ENCODE results near the gene PROCA1. TPM values are rescaled to one million over a fixed set of nuclear protein-coding genes. Genes with fewer than 3 reads are reported as not detected.
A peak's percentile ranks its signal among the peaks of the same experiment; 100 is the strongest.

Gene PROCA1
- total and polyA plus RNA-seq, 7 donors = 0.54 to 2.3 (median 1.1) TPM; not detected in 1

DNA sequence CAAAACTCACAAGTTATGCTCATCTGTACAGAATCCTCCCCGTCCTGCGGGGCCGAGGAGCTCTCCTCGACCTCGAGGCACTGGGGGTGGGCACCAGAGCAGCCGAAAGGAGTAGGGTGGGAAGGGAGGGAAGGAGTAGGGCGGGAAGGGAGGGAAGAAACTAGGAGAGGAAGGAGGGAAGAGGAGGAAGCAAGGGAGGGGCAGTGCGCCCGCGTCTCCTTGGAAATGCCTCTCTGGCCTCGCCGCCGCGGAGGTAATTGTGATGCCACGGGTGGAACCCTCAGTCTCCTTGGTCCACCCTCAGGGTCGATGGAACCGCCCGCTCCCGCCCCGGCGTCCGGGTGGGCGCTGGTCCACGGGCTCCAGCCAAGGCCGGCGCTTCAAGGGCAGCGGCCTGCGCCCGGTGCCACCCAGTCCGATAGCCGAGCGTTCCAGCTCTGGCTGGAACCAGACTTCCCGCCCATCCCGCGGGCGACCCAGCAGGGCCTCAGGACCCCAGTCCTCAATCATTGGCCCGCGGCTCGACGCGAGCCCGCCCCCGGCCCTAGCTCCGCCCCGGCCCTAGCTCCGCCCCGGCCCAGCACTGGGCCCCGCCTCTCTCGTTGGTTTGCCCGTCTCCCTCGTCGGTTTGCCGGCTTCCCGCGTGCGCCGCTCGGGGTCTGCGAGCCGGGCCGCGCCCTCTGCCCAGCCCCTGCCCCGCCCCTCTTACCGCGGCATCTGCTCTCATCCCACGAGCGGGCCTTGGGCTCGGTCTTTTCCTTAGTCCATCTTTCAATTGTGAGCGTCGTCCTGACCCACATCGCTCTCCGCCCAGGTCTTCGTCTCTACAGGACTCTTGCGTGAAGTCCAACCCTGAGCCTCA lies 596 bp downstream of the PROCA1 start:
- TF ChIP-seq POLR2AphosphoS5 (IDR thresholded peaks at IDR 0.05) = peak; percentile 67 to 90 (median 84)
- TF ChIP-seq POLR2A (IDR thresholded peaks at IDR 0.05) = peak; percentile 65 to 81
- no peak for TF ChIP-seq CTCF (IDR thresholded peaks at IDR 0.05)
- no peak for TF ChIP-seq EP300 (IDR thresholded peaks at IDR 0.05)
- Histone ChIP-seq H3K9me3 (no peaks in the 10 kb centered on the region), H3K4me1 (peaks cover 0 to 27% (median 20%) of the 10 kb centered on the region in 4 donors), H3K27me3 (no peaks in the 10 kb centered on the region), H3K27ac (peak overlapping the region; percentile 92 to 94 (median 92)), H3K36me3 (peaks cover 0 to 25% (median 16%) of the 10 kb centered on the region in 4 donors), H3K4me3 (peak overlapping the region; percentile 54 to 62 (median 60))
- peak; percentile 94 for DNase-seq
- 1% methylated on average over 74 of the region's 74 CpGs for WGBS, 2 donors
- intact Hi-C loops (cut with DNase I) = loop anchor here (5.0 kb wide), 2 partner anchors 49 to 64 kb away; partner anchors contain the start of genes BLTP2, SDF2 and SUPT6H

GRCh38 chr17:28707339-28707720 lies 4.4 kb downstream of the PROCA1 start:
- H3K27me3 ChIP-seq = no peaks in the 10 kb centered on the region
- TF ChIP-seq EP300 (IDR thresholded peaks at IDR 0.05) (no peak), POLR2AphosphoS5 (IDR thresholded peaks at IDR 0.05) (no peak), POLR2A (IDR thresholded peaks at IDR 0.05) (no peak), CTCF (IDR thresholded peaks at IDR 0.05) (no peak)
- WGBS, 2 donors = 90 to 91% methylated on average over 2 of the region's 2 CpGs
- no peak overlapping the region for H3K4me3 ChIP-seq
- no peak overlapping the region for H3K27ac ChIP-seq
- H3K9me3 ChIP-seq = no peaks in the 10 kb centered on the region
- peaks cover 0 to 18% (median 13%) of the 10 kb centered on the region in 4 donors for H3K4me1 ChIP-seq
- peaks cover 1 to 17% (median 8%) of the 10 kb centered on the region in 4 donors for H3K36me3 ChIP-seq
- intact Hi-C loops (cut with DNase I) = no loop called here
- DNase-seq = no peak

DNA sequence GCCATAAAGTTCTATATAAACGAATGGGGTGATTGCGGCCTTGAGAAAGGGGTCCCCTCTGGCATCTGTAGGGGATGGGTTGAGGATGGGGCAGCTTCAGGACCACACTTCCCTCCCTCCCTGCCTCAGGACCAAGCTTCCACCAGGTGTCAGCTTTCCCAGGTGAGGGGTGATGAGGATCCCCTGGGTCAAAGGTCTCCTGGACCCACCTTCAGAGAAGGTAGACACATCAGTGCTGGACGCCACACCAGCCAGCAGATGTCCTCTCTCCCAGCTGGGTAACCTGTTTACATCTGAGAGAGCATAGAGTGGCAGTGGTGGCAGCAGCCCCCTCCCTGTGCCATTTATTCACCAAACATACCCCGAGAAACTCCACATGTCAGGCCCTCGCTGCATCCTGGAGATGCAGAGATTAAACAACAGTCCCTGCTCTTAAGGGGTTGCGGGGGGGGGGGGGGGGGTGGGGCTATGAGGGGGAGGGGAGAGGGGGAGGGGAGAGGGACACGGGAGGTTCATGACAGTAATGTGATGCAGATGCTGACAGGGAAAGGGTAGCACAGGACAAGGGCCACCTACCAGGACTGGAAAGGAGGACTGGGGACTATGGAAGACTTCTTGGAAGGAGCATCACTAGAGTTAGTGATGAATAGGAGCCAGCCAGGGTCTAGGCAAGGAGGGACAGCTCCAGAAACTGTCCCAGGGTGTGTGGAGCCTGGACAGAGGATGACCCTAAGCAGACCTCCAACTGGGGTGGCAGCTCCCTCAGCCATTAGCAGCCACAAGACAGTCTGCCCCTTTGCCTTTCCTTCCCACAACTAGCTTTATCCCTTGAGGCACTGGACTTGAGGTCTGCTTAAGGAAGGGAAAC lies 5.0 kb downstream of the PROCA1 start:
- no peaks in the 10 kb centered on the region for H3K9me3 ChIP-seq
- no peak overlapping the region for H3K27ac ChIP-seq
- TF ChIP-seq POLR2A (IDR thresholded peaks at IDR 0.05) (no peak), POLR2AphosphoS5 (IDR thresholded peaks at IDR 0.05) (no peak), EP300 (IDR thresholded peaks at IDR 0.05) (no peak), CTCF (IDR thresholded peaks at IDR 0.05) (no peak)
- H3K4me3 ChIP-seq = no peak overlapping the region
- intact Hi-C loops (cut with DNase I) = no loop called here
- peaks cover 5 to 24% (median 11%) of the 10 kb centered on the region in 4 donors for H3K36me3 ChIP-seq
- no peaks in the 10 kb centered on the region for H3K27me3 ChIP-seq
- no peak for DNase-seq
- H3K4me1 ChIP-seq = peaks cover 0 to 12% (median 7%) of the 10 kb centered on the region in 4 donors
- WGBS, 2 donors = 61 to 75% methylated on average over 6 to 7 of the region's 7 CpGs

GRCh38 chr17:28705728-28706334 lies 5.9 kb downstream of the PROCA1 start:
- 83 to 86% methylated on average over 10 of the region's 10 CpGs for WGBS, 2 donors
- H3K27ac ChIP-seq = no peak overlapping the region

More at GRCh38 chr17:28705728-28706334, 5.9 kb downstream of the PROCA1 start:
- H3K4me1 ChIP-seq = peaks cover 0 to 9% (median 4%) of the 10 kb centered on the region in 4 donors
- H3K27me3 ChIP-seq = no peaks in the 10 kb centered on the region
- intact Hi-C loops (cut with DNase I) = no loop called here
- H3K4me3 ChIP-seq = no peak overlapping the region
- H3K36me3 ChIP-seq = peaks cover 11 to 32% (median 19%) of the 10 kb centered on the region in 4 donors
- TF ChIP-seq CTCF (IDR thresholded peaks at IDR 0.05) = no peak
- peak in 1 of 4 donors; percentile 25 for TF ChIP-seq POLR2AphosphoS5 (IDR thresholded peaks at IDR 0.05)
- no peak for TF ChIP-seq POLR2A (IDR thresholded peaks at IDR 0.05)
- no peak for DNase-seq
- H3K9me3 ChIP-seq = no peaks in the 10 kb centered on the region
